PC-9 (cell line): ENCODE measurements around the gene ACADS. TPM values are rescaled to one million over a fixed set of nuclear protein-coding genes. Genes with fewer than 3 reads are reported as not detected.

Experiments used
- BruUV-seq: library from RNA; stranded (reverse); fragments of 400-500 nt; replicated peaks from 2 replicates; lab custom pipeline; 2021; lab: Mats Ljungman, UMichigan
- CTCF ChIA-PET: fragments of 300-600 bp; sonication (Branson Sonifier 250); formaldehyde crosslinking; loops from one replicate; lab custom pipeline; 2022; ENCODE audit warnings: antibody characterized with exemption; lab: Charles Lee
- POLR2A ChIA-PET: fragments of 300-600 bp; sonication (Branson Sonifier 250); formaldehyde crosslinking; loops from one replicate; lab custom pipeline; 2022; ENCODE audit warnings: antibody characterized with exemption; ENCODE audit not compliant: unreplicated experiment; lab: Charles Lee
- DNase-seq, 2 experiments: peaks; one replicate each; pipeline versions ENCODE4 v3.0.0 to v3.0.0-alpha.2; 2015 to 2022; ENCODE audit warnings: mixed read lengths in 1 of 2
- H2AFZ ChIP-seq: fragments of 200-600 bp; sonication (generic); 2 replicates; pipeline ENCODE4 v1.8.1; 2017; ENCODE audit warnings: antibody characterized with exemption
- H3F3A ChIP-seq: fragments of 200-600 bp; sonication (generic); 2 replicates; pipeline ENCODE4 v1.8.1; 2017; ENCODE audit warnings: antibody characterized with exemption, mild to moderate bottlenecking, low read depth; ENCODE audit not compliant: insufficient read depth
- H3K27ac ChIP-seq: fragments of 200-600 bp; sonication (generic); 2 replicates; pipeline ENCODE4 v1.6.1; 2016; ENCODE audit warnings: mixed run types
- H3K27me3 ChIP-seq: fragments of 200-600 bp; sonication (generic); 2 replicates; pipeline ENCODE4 v1.6.1; 2016; ENCODE audit warnings: low read depth, mixed run types; ENCODE audit not compliant: insufficient read depth
- H3K36me3 ChIP-seq: fragments of 200-600 bp; sonication (generic); 2 replicates; pipeline ENCODE4 v1.6.1; 2016; ENCODE audit warnings: low read depth, mixed run types
- H3K4me1 ChIP-seq: fragments of 200-600 bp; sonication (generic); replicated peaks from 2 replicates; pipeline ENCODE4 v1.6.1; 2016; ENCODE audit warnings: mixed run types; ENCODE audit not compliant: insufficient read depth
- H3K4me2 ChIP-seq: fragments of 200-600 bp; sonication (generic); 2 replicates; pipeline ENCODE4 v1.6.1; 2017; ENCODE audit warnings: mixed run types
- H3K4me3 ChIP-seq: fragments of 200-600 bp; sonication (generic); 2 replicates; pipeline ENCODE4 v1.6.1; 2016; ENCODE audit warnings: mixed run types
- H3K79me2 ChIP-seq: fragments of 200-600 bp; sonication (generic); 2 replicates; pipeline ENCODE4 v1.6.1; 2017; ENCODE audit warnings: low read depth, mixed run types
- H3K9me2 ChIP-seq: fragments of 200-600 bp; sonication (generic); 2 replicates; pipeline ENCODE4 v1.8.1; 2017; ENCODE audit warnings: mild to moderate bottlenecking; ENCODE audit not compliant: insufficient read depth
- H3K9me3 ChIP-seq: fragments of 200-600 bp; sonication (generic); 2 replicates; pipeline ENCODE4 v1.8.1; 2016; ENCODE audit warnings: low read depth; ENCODE audit not compliant: insufficient read depth
- H4K20me1 ChIP-seq: fragments of 200-600 bp; sonication (generic); 2 replicates; pipeline ENCODE4 v1.8.1; 2017; ENCODE audit not compliant: insufficient read depth
- EZH2 ChIP-seq: fragments of 200-600 bp; sonication (generic); IDR thresholded peaks from 2 replicates; pipeline ENCODE4 v1.8.0; 2017; ENCODE audit warnings: antibody characterized with exemption, low read depth
- intact Hi-C: fragments of 100-400 bp; cut with micrococcal nuclease; formaldehyde crosslinking; loops from one replicate; pipeline ENCODE4 v1.10.0; 2022; ENCODE audit not compliant: unreplicated experiment
- total RNA-seq: library from RNA; stranded (reverse); gene quantifications from 2 replicates; pipeline ENCODE4 v1.2.3, GENCODE V29; 2021
- TF ChIP-seq, protein P1 (sequence below): fragments of 200-600 bp; sonication (generic); conservative IDR thresholded peaks from 2 replicates; pipeline ENCODE4 v1.6.1; 2017; ENCODE audit warnings: mixed run types, antibody characterized with exemption, mild to moderate bottlenecking, moderate library complexity

ACADS gene
- total RNA-seq, 1 experiment from 2014 or later, result 8.2 TPM

DNA sequence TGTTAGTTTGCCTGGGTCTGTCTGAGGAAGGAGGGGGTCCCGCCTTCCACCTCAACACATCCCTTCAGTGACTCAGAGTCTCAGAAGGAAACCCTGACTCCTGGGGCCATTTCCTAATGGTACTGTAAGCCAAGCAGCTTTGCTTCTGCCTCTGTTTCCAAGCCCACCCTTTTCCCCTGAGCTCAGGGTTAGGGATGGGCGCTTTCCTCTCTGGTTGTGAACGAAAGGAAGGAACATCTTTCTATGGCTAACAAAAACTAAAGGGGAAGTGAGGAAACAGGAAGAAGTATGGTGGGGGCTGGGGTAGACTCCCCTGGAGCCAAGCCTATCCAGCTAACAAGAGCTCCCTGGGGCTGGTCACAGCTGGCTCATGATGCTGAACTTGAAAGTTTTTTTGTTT, 27.0 kb upstream of the ACADS start:
- Histone ChIP-seq H3F3A (no peaks in the 10 kb centered on the region), H3K9me3 (no peaks in the 10 kb centered on the region), H3K36me3 (peaks cover 7% of the 10 kb centered on the region; the same call in 1 of the 2 replicates), H3K27me3 (no peaks in the 10 kb centered on the region), H3K79me2 (no peaks in the 10 kb centered on the region), H3K4me2 (no peak overlapping the region), H3K4me3 (no peak overlapping the region), H2AFZ (no peak overlapping the region), H3K27ac (no peak overlapping the region), H3K9me2 (no peaks in the 10 kb centered on the region), H4K20me1 (no peaks in the 10 kb centered on the region), H3K4me1 (no peaks in the 10 kb centered on the region)
- CTCF ChIA-PET, result no interaction called here
- DNase-seq, result no peak
- POLR2A ChIA-PET, result no interaction called here
- no TSS peak for BruUV-seq
- intact Hi-C loops, result no loop called here
- TF ChIP-seq EZH2, result no peak
- TF ChIP-seq, protein P1, sequence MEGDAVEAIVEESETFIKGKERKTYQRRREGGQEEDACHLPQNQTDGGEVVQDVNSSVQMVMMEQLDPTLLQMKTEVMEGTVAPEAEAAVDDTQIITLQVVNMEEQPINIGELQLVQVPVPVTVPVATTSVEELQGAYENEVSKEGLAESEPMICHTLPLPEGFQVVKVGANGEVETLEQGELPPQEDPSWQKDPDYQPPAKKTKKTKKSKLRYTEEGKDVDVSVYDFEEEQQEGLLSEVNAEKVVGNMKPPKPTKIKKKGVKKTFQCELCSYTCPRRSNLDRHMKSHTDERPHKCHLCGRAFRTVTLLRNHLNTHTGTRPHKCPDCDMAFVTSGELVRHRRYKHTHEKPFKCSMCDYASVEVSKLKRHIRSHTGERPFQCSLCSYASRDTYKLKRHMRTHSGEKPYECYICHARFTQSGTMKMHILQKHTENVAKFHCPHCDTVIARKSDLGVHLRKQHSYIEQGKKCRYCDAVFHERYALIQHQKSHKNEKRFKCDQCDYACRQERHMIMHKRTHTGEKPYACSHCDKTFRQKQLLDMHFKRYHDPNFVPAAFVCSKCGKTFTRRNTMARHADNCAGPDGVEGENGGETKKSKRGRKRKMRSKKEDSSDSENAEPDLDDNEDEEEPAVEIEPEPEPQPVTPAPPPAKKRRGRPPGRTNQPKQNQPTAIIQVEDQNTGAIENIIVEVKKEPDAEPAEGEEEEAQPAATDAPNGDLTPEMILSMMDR, result no peak

DNA sequence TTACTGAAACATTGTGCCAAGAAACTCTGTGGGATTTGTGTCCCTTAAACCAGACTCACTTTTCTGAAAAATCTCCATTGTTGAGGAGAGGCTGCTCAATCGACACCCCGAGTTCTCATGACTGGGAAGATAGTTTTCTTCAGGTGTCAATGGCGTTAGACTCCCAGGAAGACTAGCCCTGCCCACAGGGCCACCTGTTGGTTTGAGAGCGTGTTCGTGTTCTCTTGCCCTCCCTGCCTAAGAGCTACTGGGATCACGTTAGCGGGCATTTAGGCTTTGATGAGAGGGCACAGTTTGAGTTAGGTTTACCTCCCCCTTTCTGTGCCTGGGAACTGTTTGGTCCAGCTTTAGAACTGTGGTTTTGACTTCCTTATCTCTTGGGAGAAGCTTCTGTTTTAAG, 26.1 kb upstream of the ACADS start:
- no peak for DNase-seq
- ChIA-PET POLR2A (no interaction called here), CTCF (no interaction called here)
- H3K36me3 ChIP-seq, result peaks cover 5% of the 10 kb centered on the region; the same call in 1 of the 2 replicates
- no peaks in the 10 kb centered on the region for H3K79me2 ChIP-seq
- no peak overlapping the region for H2AFZ ChIP-seq
- H3F3A ChIP-seq, result no peaks in the 10 kb centered on the region
- H3K4me2 ChIP-seq, result no peak overlapping the region
- no peaks in the 10 kb centered on the region for H3K4me1 ChIP-seq
- H3K27ac ChIP-seq, result no peak overlapping the region
- H4K20me1 ChIP-seq, result no peaks in the 10 kb centered on the region
- H3K9me2 ChIP-seq, result no peaks in the 10 kb centered on the region
- H3K27me3 ChIP-seq, result no peaks in the 10 kb centered on the region
- TF ChIP-seq EZH2, result no peak
- TF ChIP-seq, protein P1, result no peak
- intact Hi-C loops, result no loop called here
- no peak overlapping the region for H3K4me3 ChIP-seq
- H3K9me3 ChIP-seq, result no peaks in the 10 kb centered on the region
- BruUV-seq, result no TSS peak

- no peak overlapping the region for H3K4me3 ChIP-seq
- no peaks in the 10 kb centered on the region for H3K9me2 ChIP-seq
- H3K4me2 ChIP-seq, result no peak overlapping the region
- TF ChIP-seq EZH2, result no peak
- TF ChIP-seq, protein P1, result no peak
- POLR2A ChIA-PET, result interaction anchor here (0.7 kb wide), 1 partner anchor 8 kb away, joined by 3 read pairs; no protein-coding TSS in a partner anchor
- no peaks in the 10 kb centered on the region for H4K20me1 ChIP-seq
- DNase-seq, result no peak
- intact Hi-C loops, result no loop called here
- H3K4me1 ChIP-seq, result no peaks in the 10 kb centered on the region; the same call in 1 of the 2 replicates
- no peaks in the 10 kb centered on the region for H3K79me2 ChIP-seq
- H3F3A ChIP-seq, result no peaks in the 10 kb centered on the region
- H2AFZ ChIP-seq, result no peak overlapping the region
- H3K36me3 ChIP-seq, result no peaks in the 10 kb centered on the region
- no TSS peak for BruUV-seq
- no peak overlapping the region for H3K27ac ChIP-seq
- H3K9me3 ChIP-seq, result no peaks in the 10 kb centered on the region
- no peaks in the 10 kb centered on the region for H3K27me3 ChIP-seq
- CTCF ChIA-PET, result no interaction called here
Measured at GRCh38 chr12:120700886-120701285, 24.7 kb upstream of the ACADS start.
